GM12875 (cell line): Measurements from ENCODE around the gene SLC16A11.
A peak's percentile ranks its signal among the peaks of the same experiment; 100 is the strongest.

Experiments used
- H3K4me3 ChIP-seq: one replicate; pipeline ENCODE4 v1.5.1; 2011; ENCODE audit warnings: low read depth, low read length, control low read depth
- CTCF ChIP-seq: IDR thresholded peaks from 2 replicates; pipeline ENCODE4 v1.5.1; 2011; ENCODE audit warnings: low read depth, mild to moderate bottlenecking, control low read depth, inconsistent platforms, low read length, moderate library complexity, borderline replicate concordance; ENCODE audit not compliant: insufficient read depth

SLC16A11 gene

DNA sequence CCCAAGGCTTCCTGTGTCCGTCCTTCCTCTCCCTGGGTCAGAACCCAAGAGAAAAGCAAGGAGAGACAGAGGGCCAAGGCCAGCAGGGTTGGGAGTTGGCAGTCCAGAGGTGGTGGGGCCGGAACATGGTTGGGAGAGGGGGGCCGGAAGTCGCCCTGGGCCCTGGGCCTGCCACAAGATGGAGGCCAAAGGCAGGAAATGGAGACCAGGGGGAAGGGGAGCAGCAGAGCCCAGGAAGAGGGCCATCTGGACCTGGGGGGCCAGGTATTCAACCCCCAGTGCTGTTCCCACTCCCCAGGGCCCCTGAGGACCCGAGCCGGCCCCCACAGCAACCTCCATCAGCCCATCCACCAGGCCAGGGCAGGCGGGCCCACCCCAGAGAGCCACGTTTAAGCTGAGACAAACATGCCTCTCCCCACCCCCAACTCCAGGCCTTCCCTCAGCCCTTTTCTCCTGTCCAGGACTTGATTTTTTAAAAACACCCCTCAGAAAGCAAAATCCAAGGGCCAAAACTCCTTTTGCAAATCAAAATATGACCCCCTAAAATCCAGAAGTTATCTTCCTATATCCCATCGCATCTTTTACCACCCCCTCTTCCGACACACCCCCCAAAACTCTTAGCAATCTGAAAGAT lies 25.4 kb downstream of the SLC16A11 start:
- no peak overlapping the region for H3K4me3 ChIP-seq
- no peak for TF ChIP-seq CTCF

- TF ChIP-seq CTCF = no peak
- H3K4me3 ChIP-seq = no peak overlapping the region
Measured at GRCh38 chr17:7017827-7018200, 26.1 kb downstream of the SLC16A11 start.

- TF ChIP-seq CTCF = no peak
- H3K4me3 ChIP-seq = no peak overlapping the region
Measured at GRCh38 chr17:7016886-7017826, 26.7 kb downstream of the SLC16A11 start.

DNA sequence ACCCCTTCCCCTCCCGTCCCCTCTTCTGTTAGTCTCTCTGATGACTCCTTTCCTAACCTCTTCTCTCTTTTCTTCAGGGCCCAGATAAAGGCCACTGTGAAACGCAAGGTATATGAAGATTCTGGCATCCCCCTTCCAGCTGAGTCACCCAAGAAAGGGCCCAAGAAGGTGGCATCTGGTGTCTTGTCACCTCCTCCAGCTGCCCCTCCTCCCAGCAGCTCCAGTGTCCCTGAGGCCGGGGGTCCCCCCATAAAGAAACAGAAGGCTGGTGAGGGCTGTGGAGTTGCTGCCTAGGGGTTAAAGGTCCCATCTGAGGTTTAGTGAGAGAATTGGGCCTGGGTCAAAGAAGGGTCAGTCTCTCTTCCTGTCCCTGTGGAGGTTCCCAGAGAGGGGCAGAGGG lies 27.5 kb downstream of the SLC16A11 start:
- TF ChIP-seq CTCF = no peak
- no peak overlapping the region for H3K4me3 ChIP-seq

GRCh38 chr17:7014995-7015958 lies 28.6 kb downstream of the SLC16A11 start:
- peak overlapping the region; percentile 78 for H3K4me3 ChIP-seq
- TF ChIP-seq CTCF = no peak

- peak; percentile 80 for TF ChIP-seq CTCF
- H3K4me3 ChIP-seq = peak overlapping the region; percentile 78
Measured at GRCh38 chr17:7014261-7014994, 29.5 kb downstream of the SLC16A11 start.
